HG03571 (cell line): ENCODE data around the gene PCSK6.

Experiments used
- ATAC-seq: cut with Tn5 transposase; IDR thresholded peaks from one replicate; pipeline ENCODE4 v1.9.1; 2021; ENCODE audit not compliant: unreplicated experiment

Gene PCSK6

GRCh38 chr15:101448336-101448735 lies 41.2 kb downstream of the PCSK6 start:
- no peak for ATAC-seq

GRCh38 chr15:101447561-101448071 lies 41.9 kb downstream of the PCSK6 start:
- no peak for ATAC-seq

- no peak for ATAC-seq
These were observed 42.4 kb downstream of the PCSK6 start for GRCh38 chr15:101447168-101447533.

GRCh38 chr15:101446518-101447167 lies 42.9 kb downstream of the PCSK6 start:
- no peak for ATAC-seq

- ATAC-seq = no peak
These were observed 43.7 kb downstream of the PCSK6 start for GRCh38 chr15:101445562-101446517.

GRCh38 chr15:101444807-101445508 lies 44.5 kb downstream of the PCSK6 start:
- no peak for ATAC-seq

GRCh38 chr15:101444015-101444414 lies 45.5 kb downstream of the PCSK6 start:
- ATAC-seq = no peak

DNA sequence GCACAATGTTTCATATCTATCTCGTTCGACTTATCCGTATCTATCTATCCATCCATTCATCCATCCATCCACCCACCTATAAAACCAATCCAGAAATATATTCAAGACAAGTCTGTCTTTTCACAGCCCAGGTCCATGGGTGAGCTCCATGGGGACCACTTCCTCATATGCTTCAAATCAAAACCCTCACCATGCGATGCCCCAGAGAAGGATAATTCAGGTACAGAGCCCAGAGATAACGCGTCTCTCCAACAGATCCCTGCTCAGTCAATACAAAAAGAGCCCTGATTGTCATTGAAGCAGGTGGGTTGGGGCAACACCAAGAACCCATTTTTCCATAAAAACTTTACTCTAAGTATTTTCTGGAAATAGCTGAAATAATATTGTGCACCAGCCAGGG lies 47.2 kb downstream of the PCSK6 start:
- ATAC-seq = no peak

DNA sequence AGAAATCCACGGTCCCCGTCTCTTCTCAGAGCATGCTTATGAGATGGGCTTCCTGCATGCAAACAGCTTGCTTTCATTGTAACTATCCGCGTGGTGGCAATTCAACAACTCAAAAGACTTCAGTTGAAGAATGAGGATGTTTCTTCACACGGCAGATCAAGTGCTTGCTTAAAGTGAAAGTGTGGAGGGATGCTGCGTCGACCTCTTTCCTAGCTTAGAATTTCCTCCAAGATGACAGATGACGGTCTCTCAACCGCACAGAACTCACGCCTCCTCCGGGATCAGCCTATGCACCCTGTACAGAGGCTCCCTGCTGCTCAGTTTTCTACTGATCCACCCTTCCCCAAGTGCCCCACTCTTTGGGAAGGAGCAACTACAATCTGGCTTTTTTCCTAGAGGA lies 47.8 kb downstream of the PCSK6 start:
- ATAC-seq = no peak

DNA sequence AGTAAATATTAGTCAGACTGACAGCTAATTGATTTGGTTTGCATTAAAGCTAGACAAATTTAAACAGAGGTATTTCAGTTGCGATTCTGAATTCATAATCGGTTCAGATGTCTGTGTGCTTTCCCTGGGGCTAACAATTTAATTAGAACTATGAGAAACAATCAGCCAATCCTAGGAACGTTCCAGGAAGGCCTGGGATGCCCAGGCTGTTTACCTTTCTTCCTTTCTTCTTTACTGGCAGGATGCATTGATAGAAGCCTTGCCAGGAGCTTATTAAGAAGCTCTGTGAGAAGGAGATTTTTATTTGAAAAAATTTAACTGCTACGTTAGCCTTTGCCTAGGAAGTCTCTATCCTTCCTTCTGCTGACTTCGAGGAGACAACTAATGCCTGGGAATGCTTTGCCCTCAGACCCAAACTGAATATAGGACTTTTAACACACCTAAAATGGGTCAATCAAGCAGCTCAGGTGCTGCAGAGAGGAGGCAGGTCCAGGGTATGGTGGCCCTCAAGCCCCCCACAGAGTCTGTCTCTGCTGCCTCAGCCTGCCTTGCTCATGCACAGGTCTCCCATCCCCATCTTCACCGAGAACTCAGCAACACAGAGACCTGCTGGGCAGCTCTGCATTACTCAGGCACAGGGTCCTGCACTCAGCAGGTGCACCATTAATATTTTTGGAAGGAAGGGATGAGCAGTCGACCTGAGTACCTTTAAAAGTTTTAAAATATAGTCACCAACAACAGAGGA lies 48.5 kb downstream of the PCSK6 start:
- no peak for ATAC-seq

DNA sequence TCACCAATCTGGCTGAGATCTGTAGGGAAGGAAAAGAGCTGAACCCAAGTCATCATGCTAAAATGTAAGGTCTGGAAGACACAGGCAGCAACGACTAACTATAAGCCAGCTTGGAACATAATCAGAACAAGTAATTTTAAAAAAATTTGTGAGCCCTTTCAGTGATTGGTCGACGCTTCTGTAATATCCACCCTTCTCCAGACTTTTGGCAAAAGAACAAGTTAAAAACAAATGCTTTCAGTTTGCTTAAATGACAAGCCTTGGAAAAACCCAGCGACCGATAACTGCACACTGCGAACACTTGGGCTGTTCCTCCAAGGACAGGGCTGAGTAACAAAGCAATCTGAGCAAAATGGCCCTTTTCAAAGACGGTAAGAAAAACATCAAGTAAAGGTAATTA lies 49.6 kb downstream of the PCSK6 start:
- no peak for ATAC-seq

DNA sequence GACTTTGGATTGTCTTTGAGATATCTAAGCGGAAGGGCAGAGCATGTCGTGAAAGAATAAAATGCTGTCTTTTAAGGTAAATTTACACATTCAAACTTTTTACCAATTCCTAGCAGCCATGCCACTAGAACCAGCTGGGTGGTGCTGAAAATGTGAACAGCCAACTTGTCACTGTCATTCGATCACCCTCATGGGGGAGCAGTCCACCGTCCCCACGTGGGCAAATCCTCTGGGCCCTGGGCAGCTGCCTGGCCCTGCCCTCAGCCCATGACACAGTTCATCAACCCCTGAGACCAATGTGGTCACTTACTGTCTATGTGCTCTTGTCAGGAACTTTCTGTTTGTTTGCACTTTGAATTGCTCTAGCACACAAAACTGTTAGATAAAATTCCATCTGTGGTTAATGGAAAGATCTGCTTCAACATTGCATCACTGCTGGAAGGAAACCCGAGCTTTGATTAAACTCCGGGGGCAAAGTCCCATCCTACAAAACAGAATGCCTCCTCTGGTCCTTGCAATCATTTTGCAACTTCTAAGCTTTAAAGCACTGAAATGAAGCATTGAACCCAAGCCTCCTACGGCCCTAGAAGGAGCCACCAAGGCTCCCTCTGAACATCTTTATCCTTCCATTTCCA lies 50.1 kb downstream of the PCSK6 start:
- ATAC-seq = no peak

GRCh38 chr15:101438482-101439284 lies 50.8 kb downstream of the PCSK6 start:
- ATAC-seq = no peak

- no peak for ATAC-seq
These were observed 51.7 kb downstream of the PCSK6 start for GRCh38 chr15:101437618-101438481.

DNA sequence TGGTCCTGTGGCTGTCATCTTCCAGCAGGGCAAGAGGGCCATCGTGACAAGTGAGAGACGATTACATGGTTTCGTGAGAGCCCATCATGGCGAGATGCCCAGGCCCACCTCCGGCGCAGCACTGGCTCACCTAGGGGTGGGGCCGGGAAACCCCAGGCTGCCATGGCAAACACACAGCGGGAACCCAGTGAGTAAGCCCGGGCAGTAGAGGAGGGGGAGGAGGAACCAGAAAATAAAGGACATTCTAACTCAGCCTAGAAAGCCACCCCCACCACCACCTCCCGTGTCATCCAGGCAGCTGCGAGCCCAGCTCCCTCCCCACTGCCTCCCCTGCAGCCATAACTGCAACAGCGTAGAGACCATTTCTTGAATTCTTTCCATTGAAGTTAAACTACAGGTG lies 52.3 kb downstream of the PCSK6 start:
- no peak for ATAC-seq

- ATAC-seq = no peak
These were observed 53.0 kb downstream of the PCSK6 start for GRCh38 chr15:101436526-101436925.

DNA sequence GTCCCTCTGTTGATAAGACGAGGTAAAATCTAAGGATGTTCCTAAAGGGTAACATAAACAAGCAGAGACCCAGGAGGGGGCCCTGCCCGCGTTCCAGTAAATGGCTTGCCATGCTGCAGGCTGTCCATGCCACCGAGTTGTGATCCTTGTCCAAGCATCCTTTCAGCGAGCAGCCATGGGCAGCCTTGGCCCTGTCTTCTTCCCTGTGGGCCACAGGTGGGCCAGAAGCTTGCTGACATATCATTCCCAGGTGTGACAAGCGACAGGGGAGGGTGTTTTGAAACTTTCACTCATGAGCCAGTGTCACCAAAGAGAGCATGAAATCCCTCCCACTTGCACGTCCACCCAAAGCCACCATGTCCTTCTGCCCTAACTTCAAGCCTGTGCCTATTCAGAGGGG lies 53.7 kb downstream of the PCSK6 start:
- no peak for ATAC-seq

DNA sequence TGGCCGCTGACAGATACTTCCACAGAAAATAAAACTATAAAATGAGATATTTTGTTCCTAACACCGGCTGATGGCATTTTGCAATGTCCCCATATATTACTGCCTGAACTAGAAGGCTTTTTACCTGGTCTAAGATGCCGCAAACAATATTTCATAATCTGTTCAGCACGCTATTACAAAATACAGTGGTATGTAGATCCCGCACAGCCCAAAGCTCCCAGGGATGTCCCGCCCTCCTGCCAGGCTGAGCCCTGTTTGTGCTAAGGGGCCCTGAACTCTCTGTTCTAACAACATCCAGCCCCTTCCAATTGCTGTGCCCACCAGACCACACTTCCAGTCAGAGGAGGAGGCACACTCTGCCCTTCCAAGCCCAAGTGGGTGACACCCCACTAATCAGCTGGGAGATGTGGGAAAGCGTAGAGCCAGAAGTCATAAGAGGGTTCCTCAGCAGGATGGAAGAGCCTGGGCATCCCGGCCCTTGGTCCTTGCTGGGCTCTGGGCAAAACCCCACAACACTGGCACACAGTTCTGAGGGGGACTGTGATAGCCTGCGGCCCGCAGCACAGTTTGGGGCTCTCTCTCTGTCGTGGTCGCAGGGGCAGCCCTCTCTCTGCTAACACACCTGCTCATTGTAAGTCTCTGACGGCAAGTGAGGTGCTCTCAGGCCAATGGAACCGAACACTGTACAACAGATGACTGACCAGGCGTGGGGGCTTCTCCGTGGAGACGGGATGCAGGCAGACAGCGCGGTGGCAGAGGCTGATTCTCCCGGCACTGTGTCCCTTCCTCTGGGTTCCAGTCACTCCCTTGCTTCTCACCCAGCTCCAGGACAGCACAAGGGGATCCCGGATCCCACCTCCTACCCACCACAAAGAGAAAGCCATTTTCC lies 55.2 kb downstream of the PCSK6 start:
- no peak for ATAC-seq
